Stimulated activated CD4-positive, alpha-beta T cell treated with anti-CD3 and anti-CD28 coated beads, Interleukin-1b, Interleukin-23, amount 100 ng/mL, for 48 hours (primary cell): ENCODE data around the gene AIP.
A peak's percentile ranks its signal among the peaks of the same experiment; 100 is the strongest.

Source experiments
- DNase-seq: peaks from one replicate; pipeline ENCODE4 v3.0.0-alpha.2; 2020

AIP gene

DNA sequence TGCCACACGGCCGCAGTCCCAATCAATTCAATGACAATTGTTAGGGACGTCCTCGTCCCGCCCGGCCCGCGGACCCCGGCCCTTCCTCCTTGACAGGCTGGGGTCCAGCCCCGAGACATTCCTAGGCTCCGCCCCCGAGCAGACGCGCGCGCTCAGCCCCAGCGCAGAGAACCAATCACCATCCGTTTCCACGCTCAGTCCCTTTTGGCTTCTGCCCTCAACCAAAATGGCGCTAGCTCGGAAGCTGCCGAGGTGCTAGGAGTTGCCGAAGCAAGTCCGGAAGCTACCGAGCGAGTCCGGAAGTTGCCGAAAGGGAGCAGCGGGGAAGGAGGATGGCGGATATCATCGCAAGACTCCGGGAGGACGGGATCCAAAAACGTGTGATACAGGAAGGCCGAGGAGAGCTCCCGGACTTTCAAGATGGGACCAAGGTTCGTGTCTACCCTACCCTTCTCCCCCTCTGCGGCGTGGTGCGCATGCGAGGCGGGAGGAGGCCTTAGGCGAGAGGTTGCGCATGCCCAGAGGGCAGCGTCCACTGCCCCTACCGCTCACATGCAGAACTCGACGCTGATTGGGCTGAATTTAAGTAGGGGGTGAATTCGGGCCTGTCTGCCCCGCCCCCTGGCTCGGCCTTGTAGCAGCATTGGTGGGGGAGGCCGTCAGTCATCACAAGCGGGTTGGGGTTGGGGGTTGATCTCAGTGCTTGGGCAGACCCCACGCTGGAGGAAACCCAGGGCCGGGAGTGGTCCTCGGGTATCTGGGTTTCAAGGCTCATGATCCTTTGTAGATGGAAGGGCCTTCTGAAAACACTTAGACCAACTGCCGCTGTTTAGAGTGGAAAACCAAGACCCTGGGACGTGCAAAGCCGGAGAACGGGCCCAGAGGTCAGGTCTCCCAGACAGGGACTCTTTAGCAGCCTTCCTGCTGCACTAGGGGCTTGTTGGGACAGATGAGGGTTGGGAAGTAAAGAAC lies at the start of gene AIP:
Gene AIP, plus strand, starts transcription at position 200 of the 972 bp plus-strand sequence. Its CDS starts 133 bp downstream, at position 333.
- DNase-seq: peak; percentile 98

DNA sequence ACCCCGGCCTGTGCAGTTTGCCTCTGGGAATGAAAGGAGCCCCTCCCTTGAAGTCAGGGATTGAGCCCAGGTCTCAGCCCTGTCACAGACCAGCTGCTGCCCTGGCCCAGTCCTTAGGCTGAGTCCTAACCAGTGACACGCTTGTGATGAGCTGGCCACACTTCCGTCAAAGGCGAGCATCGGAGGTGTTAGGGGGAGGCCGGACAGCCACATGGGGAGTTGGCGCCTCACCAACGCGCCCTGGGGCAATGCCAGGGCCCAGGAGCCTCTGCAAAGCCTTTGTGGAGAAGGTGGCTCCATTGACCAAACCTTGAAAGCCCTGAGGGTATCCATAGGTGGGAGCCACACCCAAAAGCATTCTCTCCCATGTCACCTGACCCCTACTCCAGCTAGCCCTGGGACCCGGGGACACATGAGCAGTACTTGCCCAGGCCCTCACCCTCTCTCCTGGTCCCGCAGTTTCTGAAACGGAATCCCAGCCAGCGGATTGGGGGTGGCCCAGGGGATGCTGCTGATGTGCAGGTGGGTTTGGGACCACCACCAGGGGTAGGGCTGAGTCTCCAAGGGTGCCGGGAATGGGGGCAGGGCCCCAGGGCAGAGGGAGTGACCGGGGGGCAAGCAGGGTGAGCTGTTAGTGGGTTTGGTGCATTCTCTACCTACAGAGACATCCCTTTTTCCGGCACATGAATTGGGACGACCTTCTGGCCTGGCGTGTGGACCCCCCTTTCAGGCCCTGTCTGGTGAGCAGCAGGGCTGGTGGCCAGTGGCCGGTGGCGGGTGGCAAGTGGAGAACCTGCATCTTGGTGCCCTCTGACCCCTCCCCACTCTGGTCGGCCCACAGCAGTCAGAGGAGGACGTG lies 49.1 kb upstream of the AIP start:
- DNase-seq: no peak

DNA sequence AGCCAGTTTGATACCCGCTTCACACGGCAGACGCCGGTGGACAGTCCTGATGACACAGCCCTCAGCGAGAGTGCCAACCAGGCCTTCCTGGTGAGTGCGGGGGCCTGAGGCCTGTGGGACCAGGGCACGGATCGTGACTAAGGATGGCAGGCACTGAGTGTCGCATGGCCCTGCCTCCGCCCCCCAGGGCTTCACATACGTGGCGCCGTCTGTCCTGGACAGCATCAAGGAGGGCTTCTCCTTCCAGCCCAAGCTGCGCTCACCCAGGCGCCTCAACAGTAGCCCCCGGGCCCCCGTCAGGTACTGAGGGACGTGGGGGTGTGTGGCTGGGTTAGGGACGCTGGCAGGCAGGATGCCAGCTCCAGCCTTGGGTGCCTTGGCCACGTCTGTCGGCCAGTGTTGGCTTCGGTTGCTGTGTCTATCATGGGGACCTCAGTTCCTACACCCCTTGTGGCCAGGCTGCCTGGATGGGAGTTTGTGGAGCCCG lies 48.4 kb upstream of the AIP start:
- DNase-seq: no peak

DNA sequence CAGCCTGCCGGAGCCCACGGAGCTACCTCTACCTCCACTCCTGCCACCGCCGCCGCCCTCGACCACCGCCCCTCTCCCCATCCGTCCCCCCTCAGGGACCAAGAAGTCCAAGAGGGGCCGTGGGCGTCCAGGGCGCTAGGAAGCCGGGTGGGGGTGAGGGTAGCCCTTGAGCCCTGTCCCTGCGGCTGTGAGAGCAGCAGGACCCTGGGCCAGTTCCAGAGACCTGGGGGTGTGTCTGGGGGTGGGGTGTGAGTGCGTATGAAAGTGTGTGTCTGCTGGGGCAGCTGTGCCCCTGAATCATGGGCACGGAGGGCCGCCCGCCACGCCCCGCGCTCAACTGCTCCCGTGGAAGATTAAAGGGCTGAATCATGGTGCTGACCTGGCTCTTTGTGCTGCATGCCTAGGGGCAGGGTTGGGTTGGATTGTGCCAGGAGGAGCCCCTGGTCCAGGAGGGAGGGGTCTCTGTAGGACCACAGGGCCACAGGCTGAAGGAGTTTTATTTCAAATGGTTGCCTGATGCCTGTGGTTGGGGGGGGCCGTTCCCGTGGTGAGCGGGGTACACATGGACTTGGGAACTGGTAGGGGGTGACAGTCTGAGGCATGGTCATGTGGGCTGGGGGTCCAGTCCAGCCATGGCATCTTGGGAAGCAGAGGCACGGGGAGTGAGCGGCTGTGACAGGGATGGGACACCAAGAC lies 47.6 kb upstream of the AIP start:
- DNase-seq: no peak

DNA sequence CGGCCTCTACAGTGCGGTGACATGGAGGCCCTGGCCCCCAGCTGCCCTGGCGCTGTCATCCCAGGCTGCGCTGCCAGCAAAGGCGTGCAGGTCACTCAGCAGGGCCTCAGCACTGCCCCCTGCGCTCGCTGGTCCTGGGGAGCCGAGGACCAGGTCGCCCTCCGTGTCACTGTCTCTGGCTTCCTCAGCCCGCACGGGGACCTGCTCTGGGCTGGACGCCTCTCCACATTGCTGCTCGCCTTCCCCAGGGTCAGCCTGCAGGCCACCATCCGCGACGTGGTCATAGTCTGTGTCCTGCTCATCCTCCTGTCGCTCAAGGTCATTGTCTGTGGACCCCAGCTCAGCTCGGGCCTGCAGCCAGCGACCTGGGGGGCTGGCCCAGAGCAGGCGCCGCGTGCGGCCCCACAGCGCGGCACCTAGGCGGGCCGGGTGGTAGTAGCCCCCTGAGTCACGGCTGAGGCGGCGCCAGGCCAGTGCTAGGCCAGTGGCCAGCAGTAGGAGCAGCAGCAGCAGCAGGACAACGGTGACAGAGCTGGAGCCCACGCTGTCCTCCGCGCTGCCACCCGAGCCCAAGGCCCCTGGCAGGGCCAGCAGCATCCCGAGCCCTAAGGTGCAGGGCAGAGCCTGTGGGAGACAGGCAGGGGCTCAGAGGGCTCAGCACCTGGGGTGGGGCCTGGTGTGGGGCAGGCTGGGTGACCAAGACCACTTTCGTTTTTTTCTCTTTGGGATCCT lies 46.9 kb upstream of the AIP start:
- DNase-seq: no peak

DNA sequence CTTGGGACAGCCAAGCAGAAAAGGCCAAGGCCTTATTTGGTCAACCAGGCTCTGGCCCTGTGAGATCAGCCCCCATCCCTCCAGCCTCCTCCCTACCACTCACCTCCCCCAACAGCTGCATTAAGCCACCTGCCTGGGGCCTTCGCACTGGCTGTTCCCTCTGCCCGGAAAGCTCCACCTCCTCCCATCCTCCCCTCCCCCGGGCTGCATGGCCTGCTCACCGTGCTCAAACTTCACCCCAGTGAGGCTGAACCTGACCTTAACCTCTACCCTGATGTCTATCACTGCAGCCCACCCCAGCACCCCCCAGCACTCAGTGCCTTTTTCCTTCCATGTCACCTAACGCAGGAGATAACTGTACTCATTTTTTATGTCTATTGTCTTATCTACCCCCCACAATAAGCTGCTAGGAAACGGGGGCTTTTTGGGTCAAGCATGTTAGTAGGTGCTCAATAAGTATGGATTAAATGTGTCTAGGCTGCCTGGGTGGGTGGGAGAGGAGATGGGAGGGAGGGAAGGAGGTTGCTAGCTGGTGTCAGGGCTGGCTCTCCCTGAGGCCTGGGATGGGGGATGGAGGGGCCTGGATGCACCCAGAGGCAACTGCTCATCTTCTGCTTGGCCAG lies 46.3 kb upstream of the AIP start:
- peak; percentile 81 for DNase-seq

DNA sequence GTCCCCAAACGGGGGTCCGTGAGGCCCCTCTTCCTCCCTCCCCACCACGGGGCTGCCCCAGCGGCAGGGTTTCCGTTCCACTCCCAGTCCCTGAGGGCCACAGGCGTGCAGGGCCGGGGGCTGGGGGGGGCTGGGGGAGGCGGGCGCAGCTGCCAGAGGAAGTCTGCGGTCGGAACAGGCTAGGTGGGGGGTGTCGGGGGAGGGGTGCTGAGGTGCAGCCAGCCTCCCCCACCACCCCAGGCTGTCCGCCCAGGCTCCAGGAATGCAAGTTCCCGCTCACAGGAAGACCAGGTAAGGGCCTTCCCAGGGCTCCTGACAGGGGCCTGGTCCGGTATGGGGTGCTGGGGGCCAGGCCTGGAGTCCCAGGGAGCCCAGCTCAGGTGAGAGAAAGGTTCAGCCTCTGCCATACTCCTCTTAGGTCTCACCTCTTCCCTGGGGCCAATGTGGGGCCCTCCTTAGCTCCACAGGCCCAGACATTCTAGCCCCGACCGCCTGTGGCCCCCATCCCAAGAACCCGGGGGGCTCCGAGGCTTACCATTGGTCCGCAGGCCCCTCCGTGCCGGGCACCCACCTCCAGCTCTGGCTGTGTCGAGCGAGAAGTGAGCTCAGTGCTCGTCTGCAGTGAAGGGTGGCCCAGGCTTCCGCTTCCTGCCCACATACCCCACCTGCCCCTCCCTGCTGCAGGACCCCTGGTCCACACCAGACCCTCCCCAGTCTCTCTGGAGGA lies 45.6 kb upstream of the AIP start, which contains the start of gene PTPRCAP:
Gene PTPRCAP, minus strand, starts transcription at position 601 of the 727 bp plus-strand sequence. Its CDS starts 63 bp downstream, at position 538.
- DNase-seq: peak; percentile 60

DNA sequence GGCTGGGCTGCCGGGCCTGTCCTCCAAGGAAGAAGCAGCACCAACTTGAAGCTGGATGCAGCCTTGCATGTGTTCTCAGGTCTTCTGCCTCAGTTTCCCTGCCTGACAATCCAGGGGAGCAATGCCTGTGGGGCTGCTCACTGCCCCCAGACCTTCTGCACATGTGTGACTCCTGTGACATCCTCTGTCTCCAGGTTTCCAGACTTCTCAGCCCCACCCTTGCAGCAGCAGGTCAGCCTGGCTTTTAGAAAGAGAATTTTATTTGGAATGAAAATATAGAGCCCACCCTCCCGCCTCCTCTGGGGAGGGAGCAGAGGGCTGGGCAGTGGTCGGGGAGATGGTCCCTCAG lies 45.0 kb upstream of the AIP start:
- no peak for DNase-seq

DNA sequence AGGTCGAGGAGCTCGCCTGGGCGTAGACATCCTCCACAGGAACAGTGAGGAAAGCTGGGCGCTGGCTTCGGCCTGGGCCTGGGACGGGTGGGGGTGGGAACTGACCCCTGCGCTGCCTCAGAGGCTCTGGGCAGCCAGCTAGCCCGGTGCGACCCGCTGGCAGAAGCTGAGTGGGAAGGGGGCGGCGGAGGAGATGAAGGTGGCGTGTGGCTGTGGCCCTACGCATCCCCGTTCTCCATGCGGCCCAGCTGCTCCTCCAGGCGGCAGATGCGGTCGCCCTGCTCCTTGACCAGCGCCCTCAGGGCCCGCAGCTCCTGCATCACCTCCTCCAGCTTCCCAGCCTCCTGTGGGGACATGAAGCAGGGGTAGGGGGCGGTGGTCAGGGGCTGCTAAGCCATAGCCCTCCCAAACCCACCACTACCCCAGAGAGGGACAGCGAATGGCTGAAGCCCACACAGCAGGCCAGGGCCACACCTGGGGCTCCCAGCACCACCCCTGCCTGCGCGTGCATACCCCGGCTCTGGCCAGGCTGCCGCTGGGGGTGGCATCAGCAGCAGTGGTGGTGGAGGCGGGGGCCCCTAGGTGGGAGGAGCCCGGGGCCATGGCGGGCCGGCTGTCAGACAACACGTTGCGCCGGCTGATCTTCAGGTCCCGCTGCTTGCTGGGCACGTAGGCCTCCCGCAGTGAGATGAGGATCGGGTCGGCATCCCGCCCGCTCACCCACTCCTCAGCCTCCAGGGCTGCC lies 44.5 kb upstream of the AIP start:
- DNase-seq: peak; percentile 88

DNA sequence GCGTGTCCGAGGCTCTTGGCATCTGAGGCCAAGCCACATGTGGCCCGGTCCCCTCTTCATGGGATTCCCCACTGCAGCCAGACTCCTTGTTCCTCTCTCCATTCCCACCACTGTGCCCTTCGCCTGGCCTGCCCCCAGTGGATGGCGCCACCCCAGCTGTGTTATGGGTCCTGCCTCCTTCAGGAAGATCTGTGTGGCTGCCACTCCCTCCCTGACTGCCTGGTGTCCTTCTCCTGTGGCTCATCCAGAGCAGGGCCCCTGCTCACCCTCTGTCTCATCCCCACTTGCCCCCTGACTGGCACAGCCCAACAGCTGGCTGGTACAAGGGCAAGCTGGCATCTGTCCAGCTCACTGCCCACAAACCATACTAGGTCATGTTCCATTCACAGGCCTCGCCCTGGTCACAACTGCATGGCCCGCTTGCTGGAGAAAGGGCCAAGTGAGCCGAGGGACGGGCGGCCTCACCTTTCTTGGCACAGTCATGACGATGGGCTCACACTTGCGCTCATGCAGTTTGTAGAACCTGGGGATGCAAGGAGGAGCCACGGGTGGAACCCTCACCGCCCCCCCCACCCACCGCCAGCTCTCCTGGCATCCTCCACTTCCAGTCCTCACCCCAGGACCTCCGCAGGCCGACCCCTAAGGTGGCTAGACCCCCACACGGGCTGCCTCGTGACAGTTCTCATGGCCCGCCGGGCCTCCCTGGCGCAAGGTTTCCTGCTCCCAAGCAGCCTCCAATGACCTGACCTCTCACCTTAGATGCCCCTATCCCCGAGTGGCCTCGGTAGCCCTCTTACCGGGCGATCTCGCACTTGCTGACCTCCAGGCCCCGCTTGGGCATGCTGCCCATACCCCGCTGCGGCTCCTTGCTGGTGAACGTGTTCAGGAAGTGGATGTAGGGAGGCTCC lies 43.3 kb upstream of the AIP start:
- DNase-seq: peak; percentile 52

DNA sequence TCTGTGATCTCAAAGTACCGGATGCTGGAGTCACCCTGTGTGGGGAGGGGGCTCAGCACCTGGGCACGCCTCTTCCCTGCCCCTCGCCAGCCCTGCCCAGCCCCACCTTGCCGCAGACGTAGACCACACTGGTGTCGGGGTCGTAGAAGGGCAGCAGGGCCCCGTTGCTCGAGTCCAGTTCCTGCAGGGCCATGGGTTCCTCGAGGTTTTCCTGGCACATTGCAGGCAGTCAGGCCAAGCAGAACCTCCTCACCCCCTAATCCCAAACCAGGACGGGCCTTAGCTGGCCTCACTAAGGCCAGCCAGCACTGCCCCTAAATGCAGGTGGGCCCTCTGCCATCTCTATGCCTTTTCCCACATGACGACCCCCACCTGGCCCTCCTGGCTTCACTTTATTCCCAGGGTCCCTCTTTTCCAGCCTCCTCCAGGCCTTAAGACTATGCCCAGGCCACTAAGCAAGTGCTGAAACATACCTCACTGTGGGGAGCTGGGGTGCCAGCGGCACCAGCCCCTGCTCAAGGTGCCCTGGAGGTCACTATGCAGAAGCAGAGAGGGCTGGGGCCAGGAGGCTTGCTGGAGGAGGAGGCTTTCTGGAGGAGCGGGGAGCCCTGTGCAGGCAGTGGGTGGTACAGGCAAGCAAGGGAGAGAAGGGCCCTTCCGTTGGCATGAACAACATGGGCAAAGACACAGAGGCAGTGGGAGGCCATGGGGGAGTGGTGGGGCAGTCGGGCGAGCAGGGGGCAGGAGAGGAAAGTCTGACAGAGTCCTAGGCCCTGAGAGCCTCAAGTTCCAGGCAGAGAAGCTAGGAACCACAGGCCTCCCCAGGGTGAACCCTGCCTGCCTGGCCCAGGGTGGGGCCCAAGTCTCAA lies 42.4 kb upstream of the AIP start:
- no peak for DNase-seq

DNA sequence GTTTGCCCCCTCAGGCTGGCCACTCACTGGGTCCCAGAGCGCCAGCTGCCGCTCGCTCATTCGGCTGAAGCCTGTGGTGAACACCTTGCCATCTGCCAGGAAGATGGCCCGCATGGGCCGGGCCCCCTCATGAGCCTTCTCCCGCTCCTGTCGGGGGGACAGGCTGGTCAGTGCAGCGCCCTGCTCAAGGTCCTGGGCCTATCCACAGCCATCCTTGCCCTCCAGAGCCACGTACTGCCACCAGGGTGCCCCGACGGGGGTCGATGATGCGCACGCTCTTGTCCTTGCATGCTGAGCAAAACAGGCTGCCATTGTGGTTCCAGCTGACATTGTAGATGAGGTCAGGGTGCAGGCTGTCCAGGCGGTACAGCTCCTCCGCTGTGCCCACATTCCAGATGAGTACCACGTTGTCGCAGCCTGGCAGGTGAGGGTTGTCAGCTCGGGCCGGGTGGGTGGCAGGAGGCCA lies 41.7 kb upstream of the AIP start:
- no peak for DNase-seq

DNA sequence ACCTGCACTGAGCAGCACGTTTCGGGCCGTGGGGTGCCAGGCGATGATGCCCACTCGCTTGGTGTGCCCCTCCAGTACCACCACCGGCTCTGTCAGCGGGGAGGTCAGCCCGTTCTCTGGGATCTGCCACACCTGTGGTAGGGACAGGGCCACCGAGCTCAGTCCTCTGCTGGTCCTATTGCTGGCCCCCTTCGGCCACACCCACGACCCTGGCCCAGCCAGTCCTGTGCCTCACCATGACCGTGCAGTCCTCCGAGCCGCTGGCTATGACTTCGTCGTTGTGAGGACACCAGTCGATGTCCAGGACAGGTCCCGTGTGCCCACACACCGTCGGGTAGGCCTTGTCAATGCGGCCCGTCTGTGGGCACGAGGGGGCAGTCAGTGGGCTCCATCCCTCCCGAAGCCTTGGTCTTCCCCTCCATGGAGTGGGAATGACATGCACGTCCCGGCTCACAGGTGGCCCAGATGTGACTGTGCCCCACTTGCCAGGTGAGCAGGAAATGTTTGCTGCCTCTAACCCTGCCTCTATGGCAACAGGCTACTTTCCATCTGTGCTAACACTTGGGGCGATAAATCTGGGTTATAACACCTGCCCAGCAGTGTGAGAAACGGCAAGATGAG lies 41.0 kb upstream of the AIP start:
- DNase-seq: no peak

DNA sequence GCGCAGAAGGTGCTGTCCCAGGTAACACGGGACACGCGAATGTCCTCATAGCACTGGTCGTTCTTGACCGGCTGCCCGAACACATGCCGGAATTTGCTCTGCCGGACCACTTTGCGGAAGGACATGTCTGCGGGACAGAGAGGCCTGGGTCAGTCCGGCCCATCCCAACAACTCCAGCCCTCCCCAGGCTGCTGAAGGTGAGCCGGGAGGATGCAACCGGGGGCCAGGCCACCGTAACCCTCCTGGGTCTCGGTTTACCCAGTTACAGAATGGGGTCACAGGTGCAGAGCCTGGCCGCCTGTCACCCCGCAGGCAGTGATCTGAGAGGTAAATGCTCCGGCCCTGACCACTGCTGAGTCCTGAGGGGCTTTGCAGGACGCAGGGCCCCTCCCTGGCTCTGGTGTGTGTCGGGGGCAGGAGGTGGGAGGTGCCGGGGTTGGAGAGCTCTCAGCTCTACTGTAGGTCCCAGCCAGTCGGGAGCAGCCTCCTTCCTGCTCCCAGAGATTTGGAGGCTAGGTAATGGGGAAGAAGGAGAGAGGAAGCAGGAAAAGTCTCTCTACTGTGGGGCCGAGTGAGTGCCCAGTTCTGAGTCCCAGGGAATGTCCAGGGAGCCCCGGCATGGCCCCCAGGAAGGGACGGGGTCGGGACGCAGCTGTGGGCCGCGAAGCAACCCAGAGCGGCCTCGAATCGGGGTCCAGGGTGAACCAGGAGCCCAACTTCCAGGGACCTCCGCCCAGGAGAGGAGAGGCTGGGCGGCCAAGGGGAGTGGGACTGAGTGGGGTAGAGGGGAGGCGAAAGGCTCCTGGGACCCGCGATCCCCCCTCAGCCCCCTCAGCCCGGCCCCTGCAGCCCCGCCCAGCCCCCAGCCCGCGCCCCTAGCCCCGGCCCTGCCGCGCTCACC lies 40.1 kb upstream of the AIP start:
- no peak for DNase-seq

DNA sequence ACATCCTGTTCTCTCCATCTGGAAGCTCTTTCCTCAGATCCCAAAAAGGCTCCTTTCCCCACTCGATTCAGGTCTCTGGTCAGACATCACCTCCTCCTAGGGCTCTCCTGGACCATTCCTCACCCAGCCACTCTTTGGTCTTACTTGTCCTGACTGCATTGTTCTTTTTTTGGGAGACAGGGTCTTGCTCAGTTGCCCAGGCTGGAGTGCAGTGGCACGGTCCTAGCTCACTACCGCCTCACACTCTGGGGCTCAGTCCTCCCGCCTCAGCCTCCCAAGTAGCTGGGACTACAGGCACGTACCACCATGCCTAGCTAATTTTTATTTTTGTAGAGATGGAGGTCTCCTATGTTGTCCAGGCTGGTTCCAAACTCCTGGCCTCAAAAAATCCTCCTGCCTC lies 37.3 kb upstream of the AIP start:
- no peak for DNase-seq

DNA sequence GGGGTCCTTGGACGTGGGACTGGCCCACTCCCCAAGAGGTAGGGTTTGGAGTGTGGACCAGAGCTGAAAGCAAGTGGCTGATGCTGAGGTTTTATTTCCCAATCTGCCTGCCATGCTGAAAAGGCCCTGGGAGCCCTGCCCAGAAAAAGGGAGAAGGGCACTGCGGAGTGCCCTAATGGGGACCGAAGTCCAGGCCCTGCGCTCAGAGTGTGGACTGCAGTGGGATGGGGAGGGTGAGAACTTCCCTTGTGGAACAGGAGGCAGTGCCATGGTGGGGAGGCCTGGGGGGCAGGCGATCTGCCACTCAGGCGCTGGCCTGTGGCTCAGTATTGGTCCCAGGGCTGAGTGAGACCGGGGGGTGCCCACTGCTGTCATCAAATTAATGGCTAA lies 34.6 kb upstream of the AIP start:
- DNase-seq: no peak
